GM21619 (cell line): ENCODE data around the gene ZNF443.
"Not testable (repeated sequence)": the region's sequence is repeated elsewhere in the genome, so short reads cannot be mapped to it uniquely, and the experiment has no call there.

Experiments
- ATAC-seq: cut with Tn5 transposase; IDR thresholded peaks from one replicate; pipeline ENCODE4 v1.9.1; 2021; ENCODE audit not compliant: unreplicated experiment

ZNF443 gene

DNA sequence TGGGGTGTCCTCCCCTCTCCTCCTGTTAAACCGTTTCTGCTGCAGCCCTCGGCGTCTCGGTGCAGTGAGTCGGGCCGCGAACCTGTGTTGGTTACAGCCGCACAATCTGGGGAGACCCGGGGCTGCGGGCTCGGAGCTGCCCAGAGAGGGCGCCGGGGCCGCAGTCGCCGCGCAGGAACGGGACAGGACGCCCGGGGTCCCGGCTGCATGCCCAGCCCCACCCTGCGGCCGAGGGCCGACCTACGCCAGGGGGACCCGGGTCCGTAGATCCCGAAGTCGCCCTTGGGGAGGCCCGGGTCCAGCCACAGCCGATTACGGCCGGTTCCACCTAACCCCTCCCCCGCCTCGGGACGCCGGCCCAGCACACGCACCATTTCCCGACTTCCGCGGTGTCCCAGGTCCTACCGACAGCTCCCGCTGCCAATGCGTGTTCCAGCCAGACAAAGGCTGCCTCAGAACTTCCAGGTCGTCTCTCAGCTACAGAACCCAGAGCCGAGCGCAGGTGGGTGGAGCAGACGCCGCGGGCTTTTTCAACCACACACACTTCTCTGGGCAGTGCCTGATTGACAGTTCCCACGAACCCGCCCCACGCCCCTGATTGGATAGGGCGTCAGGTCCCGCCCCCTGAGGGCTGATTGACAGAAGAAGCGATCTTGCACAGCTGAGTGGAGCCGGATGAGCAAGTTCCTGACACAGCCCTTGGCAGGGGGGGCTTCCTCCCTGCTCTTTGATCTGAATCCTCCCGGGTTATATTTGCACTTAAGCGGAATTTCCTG, at the start of gene ZNF443:
Gene ZNF443, minus strand, starts transcription at position 481 of the 776 bp plus-strand sequence. Its CDS starts 107 bp downstream, at position 374.
- ATAC-seq, result peak; percentile 87

GRCh38 chr19:12486265-12486783, 45.5 kb upstream of the ZNF443 start:
- not testable (repeated sequence) for ATAC-seq

- ATAC-seq, result no peak
Measured at GRCh38 chr19:12485571-12485970, 44.8 kb upstream of the ZNF443 start.

DNA sequence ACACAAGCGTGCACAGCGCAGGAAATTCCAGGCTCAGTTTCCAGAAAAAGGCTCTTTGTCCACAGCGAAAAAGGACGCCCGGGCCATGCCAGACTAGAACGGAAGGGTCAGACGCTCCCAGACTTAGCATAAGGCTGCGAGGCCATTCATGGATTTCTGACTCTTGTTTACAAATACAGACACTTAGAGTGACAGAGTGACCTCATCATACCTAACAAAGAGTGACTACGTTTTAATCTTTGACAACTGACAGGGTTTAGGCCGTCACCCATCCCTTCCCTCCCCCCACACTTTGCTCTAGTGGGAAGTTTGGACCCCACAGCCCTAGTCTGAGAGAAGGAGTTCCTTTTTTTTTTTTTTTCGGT, 44.2 kb upstream of the ZNF443 start:
- ATAC-seq, result peak; percentile 7

DNA sequence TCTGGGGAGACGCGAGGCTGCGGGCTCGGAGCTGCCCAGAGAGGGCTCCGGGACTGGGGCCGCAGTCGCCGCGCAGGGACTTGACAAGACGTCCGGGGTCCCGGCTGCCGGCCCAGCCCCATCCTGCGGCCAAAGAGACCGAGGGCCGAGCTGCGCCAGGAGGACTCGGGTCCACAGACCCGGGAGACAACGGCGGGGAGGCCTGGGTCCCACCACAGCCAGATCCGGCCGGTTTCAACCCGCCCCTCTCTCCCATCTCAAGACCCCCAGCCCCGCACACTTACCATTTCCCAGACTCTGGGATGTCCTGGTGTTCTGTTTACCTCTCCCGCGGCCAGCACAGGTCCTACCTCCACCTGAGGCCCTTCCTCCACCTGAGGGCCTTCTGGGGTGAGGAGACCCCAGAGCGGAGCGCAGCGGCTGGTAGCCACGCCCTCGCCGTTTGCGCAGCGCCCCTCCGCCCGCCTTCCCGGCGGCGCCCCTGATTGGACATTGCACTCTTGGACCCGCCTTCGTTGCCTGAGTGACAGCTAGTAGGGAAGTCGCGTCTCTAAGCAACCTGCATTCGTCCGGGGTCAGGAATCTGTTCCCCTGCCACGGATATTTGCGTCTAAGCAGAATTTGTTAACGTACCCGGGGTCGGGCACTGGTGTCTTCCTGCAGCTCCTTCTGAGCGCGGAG, 43.7 kb upstream of the ZNF443 start, which contains the start of gene ZNF709:
Gene ZNF709, minus strand, starts transcription at position 446 of the 681 bp plus-strand sequence. Its CDS starts 159 bp downstream, at position 287.
- ATAC-seq, result peak; percentile 92

DNA sequence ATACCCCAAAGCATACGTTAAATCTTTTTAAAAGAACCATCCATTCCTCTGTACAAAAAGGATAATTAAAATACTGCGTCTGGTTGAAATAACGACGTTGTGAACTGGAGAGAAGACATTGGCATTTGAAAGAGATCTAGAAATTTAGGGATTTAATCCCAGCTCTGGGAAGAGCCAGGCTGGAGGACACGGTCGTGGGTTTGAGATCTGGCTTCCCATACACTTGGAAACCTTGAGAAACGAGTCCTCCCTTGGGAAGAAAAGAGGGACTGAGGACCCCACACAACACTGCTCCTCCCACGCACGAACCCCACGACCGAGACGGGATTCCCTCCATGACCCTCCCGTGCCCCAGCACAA, 43.2 kb upstream of the ZNF443 start:
- ATAC-seq, result no peak

DNA sequence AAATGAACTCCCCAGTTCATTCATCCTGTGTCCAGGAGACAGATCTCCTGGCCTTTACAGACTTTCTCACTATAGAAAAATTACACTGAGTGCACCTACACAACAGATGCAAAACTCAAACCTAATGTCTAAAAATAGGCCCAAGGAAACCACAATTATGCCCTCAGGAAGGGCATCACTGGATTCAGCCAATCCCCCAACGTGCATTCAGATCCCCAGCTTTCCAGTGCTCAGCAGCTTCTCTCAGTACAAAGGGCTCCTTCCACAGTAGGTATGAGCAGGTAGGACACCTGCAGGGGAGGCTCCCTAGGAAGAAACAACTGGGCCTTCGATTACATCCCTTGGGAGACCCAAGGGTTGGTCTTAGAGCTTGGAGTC, 41.7 kb upstream of the ZNF443 start:
- ATAC-seq, result no peak

GRCh38 chr19:12481781-12482508, 41.1 kb upstream of the ZNF443 start:
- no peak for ATAC-seq

- no peak for ATAC-seq
Measured at GRCh38 chr19:12478234-12478941, 37.6 kb upstream of the ZNF443 start.

DNA sequence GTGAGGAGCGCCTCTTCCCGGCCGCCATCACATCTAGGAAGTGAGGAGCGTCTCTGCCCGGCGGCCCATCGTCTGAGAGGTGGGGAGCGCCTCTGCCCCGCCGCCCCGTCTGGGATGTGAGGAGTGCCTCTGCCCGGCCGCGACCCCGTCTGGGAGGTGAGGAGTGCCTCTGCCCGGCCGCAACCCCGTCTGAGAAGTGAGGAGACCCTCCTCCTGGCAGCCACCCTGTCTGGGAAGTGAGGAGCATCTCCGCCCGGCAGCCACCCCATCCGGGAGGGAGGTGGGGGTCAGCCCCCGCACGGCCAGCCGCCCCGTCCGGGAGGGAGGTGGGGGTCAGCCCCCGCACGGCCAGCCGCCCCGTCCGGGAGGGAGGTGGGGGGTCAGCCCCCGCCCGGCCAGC, 26.8 kb upstream of the ZNF443 start:
- not testable (repeated sequence) for ATAC-seq

DNA sequence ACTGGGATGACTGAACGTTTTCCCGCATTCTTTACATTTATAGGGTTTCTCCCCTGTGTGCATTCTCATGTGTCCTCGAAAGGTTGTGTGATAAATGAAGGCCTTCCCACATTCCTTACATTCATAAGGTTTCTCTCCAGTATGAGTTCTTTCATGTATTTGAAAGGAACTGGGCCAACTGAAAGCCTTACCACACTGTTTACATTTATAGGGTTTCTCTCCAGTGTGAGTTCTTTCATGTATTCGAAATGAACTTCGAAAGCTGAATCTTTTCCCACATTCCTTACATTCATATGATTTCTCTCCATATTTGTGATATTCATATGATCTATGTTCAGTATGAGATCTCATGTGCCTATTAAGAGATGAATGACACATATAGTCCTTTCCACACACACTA, 24.4 kb upstream of the ZNF443 start:
- ATAC-seq, result no peak

DNA sequence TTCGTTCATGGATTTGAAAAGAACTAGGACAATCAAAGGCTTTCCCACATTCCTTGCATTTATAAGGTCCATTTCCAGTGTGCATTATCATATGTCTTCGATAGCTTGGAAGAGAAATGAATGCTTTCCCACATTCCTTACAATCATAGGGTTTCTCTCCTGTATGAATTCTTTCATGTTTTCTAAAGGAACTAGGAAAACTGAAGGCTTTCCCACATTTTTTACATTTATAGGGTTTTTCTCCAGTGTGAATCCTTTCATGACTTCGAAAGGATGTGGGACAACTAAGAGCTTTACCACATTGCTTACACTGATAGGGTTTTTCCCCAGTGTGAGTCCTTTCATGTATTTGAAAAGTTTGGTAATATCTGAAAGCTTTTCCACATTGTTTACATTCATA, 23.9 kb upstream of the ZNF443 start:
- no peak for ATAC-seq

DNA sequence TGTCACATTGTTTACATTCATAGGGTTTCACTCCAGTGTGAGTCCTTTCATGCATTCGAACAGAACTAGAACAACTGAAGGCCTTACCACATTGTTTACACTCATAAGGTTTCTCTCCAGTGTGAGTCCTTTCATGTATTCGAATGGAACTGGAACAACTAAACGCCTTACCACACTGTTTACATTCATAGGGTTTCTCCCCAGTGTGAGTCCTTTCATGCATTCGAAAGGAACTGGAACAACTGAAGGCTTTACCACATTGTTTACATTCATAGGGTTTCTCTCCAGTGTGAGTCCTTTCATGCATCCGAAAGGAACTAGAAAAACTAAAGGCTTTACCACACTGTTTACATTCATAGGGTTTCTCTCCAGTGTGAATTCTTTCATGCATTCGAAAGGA, 23.3 kb upstream of the ZNF443 start:
- ATAC-seq, result not testable (repeated sequence)

GRCh38 chr19:12453495-12453894, 12.7 kb upstream of the ZNF443 start:
- no peak for ATAC-seq

- no peak for ATAC-seq
Measured at GRCh38 chr19:12450844-12451243, 10.0 kb upstream of the ZNF443 start.

- no peak for ATAC-seq
Measured at GRCh38 chr19:12448808-12449207, 8.0 kb upstream of the ZNF443 start.

GRCh38 chr19:12439686-12440540, 908 bp downstream of the ZNF443 start:
- peak; percentile 29 for ATAC-seq

DNA sequence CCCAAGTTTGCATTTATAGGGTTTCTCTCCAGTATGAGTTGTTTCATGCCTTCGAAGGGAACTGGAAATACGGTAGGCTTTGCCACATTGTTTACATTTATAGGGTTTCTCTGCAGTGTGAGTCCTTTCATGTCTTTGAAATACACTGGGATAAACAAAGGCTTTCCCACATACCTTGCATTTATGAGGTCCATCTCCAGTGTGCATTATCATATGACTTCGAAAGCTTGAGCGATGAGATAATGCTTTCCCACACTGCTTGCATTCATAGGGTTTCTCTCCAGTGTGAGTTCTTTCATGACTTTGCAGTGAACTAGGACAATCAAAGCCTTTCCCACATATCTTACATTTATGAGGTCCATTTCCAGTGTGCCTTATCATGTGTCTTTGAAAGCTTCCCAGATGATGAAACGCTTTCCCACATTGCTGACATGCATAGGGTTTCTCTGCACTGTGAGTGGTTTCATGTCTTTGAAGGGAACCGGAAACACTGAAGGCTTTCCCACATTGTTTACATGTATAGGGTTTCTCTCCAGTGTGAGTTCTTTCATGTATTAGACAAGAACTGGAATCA, 10.0 kb downstream of the ZNF443 start:
- ATAC-seq, result not testable (repeated sequence)

DNA sequence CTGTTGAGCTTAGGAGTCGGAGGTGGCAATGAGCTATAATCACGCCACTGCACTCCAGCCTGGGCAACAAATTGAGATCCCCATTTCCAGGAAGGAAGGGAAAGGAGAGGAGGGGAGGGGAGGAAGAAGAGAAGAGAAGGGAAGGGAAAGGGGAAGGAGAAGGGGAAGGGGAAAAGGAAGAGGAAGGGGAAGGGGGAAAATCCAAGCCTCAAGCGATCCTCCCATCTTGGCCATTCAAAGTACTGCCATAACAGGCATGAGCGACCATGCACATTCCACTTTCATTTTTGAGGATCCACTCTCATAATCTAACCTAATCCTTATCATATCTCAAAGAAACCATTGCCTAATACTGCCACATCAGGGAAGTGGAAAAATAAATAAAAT, 14.9 kb downstream of the ZNF443 start:
- no peak for ATAC-seq
